HepG2 (cell line): ENCODE measurements around the gene NCKIPSD. TPM values are rescaled to one million over a fixed set of nuclear protein-coding genes. Genes with fewer than 3 reads are reported as not detected.

Experiments
- ATAC-seq: fragments of 200-7000 bp; cut with Tn5 transposase; 3 replicates; pipeline ENCODE4 v1.9.1; 2020; ENCODE audit warnings: mild to moderate bottlenecking, moderate library complexity
- BruUV-seq: library from RNA; stranded (reverse); fragments of 400-500 nt; replicated peaks from 2 replicates; lab custom pipeline; 2021; lab: Mats Ljungman, UMichigan
- CTCF ChIA-PET: fragments of 300-600 bp; formaldehyde crosslinking; extraction: SDS; loops from one replicate; lab custom pipeline; 2021; ENCODE audit warnings: low total read pairs, inconsistent platforms, low intra/inter-chr PET ratio; lab: Yijun Ruan, JAX
- POLR2A ChIA-PET: fragments of 350-600 bp; sonication (Branson Sonifier 250); formaldehyde crosslinking; loops from one replicate; lab custom pipeline; 2020; ENCODE audit warnings: antibody characterized with exemption, inconsistent platforms; lab: Yijun Ruan, JAX
- DNase-seq: peaks from one replicate; pipeline ENCODE4 v3.0.0-alpha.2; 2015; ENCODE audit warnings: low spot score
- FAIRE-seq: peaks from 3 replicates; lab custom pipeline; 2011; peaks lifted over from hg19 to GRCh38; lab: Jason Lieb, UNC
- H2AFZ ChIP-seq: one replicate; pipeline ENCODE4 v1.6.1; 2011; ENCODE audit warnings: low read length, inconsistent platforms
- H3K27ac ChIP-seq: fragments of 300-600 bp; 3 replicates; pipeline ENCODE4 v1.8.0; 2011; ENCODE audit warnings: mixed run types, mild to moderate bottlenecking, mixed read lengths, low read length, inconsistent platforms; ENCODE audit not compliant: insufficient read depth; ENCODE audit errors: extremely low read length
- H3K27me3 ChIP-seq, 2 experiments: fragments of 200-600 bp in 1 of 2; 2 replicates in 1 of 2; 3 replicates in 1 of 2; pipeline versions ENCODE4 v1.6.0 to v1.8.0; 2011; ENCODE audit warnings: low read length in 2 of 2, mild to moderate bottlenecking in 2 of 2, moderate library complexity in 2 of 2, inconsistent platforms in 1 of 2; ENCODE audit not compliant: insufficient read depth in 2 of 2, control insufficient read depth in 1 of 2
- H3K36me3 ChIP-seq, 2 experiments: fragments of 200-600 bp in 1 of 2; replicated peaks in 1 of 2; 2 replicates in 1 of 2; 3 replicates in 1 of 2; pipeline versions ENCODE4 v1.5.1 to v1.8.0; 2011; ENCODE audit warnings: low read length in 2 of 2, inconsistent platforms in 1 of 2; ENCODE audit not compliant: insufficient read depth in 2 of 2, control insufficient read depth in 1 of 2
- H3K4me1 ChIP-seq: 2 replicates; pipeline ENCODE4 v1.5.1; 2012; ENCODE audit warnings: low read length, inconsistent platforms; ENCODE audit not compliant: insufficient read depth
- H3K4me2 ChIP-seq: 2 replicates; pipeline ENCODE4 v1.6.0; 2011; ENCODE audit warnings: low read depth, low read length, inconsistent platforms
- H3K4me3 ChIP-seq, 3 experiments: fragments of 200-600 bp in 1 of 3; sonication (generic), shearing (Covaris generic) in 1 of 3; replicated peaks in 1 of 3; 2 replicates each; pipeline ENCODE4 v1.5.1; 2011 to 2016; ENCODE audit warnings: low read length in 3 of 3, inconsistent platforms in 2 of 3, low read depth in 2 of 3, mild to moderate bottlenecking in 2 of 3, control low read depth in 1 of 3, mixed read lengths in 1 of 3; ENCODE audit not compliant: insufficient read depth in 1 of 3
- H3K79me2 ChIP-seq: one replicate; pipeline ENCODE4 v1.6.1; 2011; ENCODE audit warnings: low read length, inconsistent platforms; ENCODE audit not compliant: insufficient read depth
- H3K9ac ChIP-seq: 2 replicates; pipeline ENCODE4 v1.6.0; 2011; ENCODE audit warnings: mild to moderate bottlenecking, low read depth, low read length, inconsistent platforms; ENCODE audit not compliant: insufficient read depth
- H3K9me3 ChIP-seq: 2 replicates; pipeline ENCODE4 v1.5.1; 2012; ENCODE audit warnings: mild to moderate bottlenecking, low read length
- H4K20me1 ChIP-seq: 2 replicates; pipeline ENCODE4 v1.6.0; 2011; ENCODE audit warnings: inconsistent platforms, mild to moderate bottlenecking, low read length, moderate library complexity; ENCODE audit not compliant: insufficient read depth
- DMTF1 ChIP-seq: sonication (generic); formaldehyde crosslinking; IDR thresholded peaks from 2 replicates; pipeline ENCODE4 v1.4.0; 2020; ENCODE audit warnings: mild to moderate bottlenecking, missing genetic modification reagents
- ELF4 ChIP-seq: sonication (generic); formaldehyde crosslinking; IDR thresholded peaks from 2 replicates; pipeline ENCODE4 v1.5.0; 2020; ENCODE audit warnings: missing genetic modification reagents, mild to moderate bottlenecking, moderate library complexity, borderline replicate concordance
- FIP1L1 ChIP-seq: fragments of 200-400 bp; formaldehyde crosslinking; IDR thresholded peaks from 2 replicates; pipeline ENCODE4 v1.6.1; 2018; ENCODE audit warnings: low read depth, mild to moderate bottlenecking, low read length, moderate library complexity, borderline replicate concordance; ENCODE audit not compliant: insufficient read depth
- GABPB1 ChIP-seq: IDR thresholded peaks from 2 replicates; pipeline ENCODE4 v1.6.1; 2016; ENCODE audit warnings: mild to moderate bottlenecking, missing genetic modification reagents, moderate library complexity, missing compliant biosample characterization
- MATR3 ChIP-seq: sonication (generic); formaldehyde crosslinking; IDR thresholded peaks from 2 replicates; pipeline ENCODE4 v1.4.0; 2020; ENCODE audit warnings: missing genetic modification reagents
- NRL ChIP-seq: sonication (generic); formaldehyde crosslinking; IDR thresholded peaks from 2 replicates; pipeline ENCODE4 v1.5.0; 2020; ENCODE audit warnings: missing genetic modification reagents, mild to moderate bottlenecking, moderate library complexity, borderline replicate concordance
- RARA ChIP-seq: IDR thresholded peaks from 2 replicates; pipeline ENCODE4 v1.6.1; 2016; ENCODE audit warnings: missing genetic modification reagents, missing compliant biosample characterization
- SP140L ChIP-seq: sonication (generic); formaldehyde crosslinking; IDR thresholded peaks from 2 replicates; pipeline ENCODE4 v1.4.0; 2020; ENCODE audit warnings: missing genetic modification reagents, borderline replicate concordance
- TRAFD1 ChIP-seq: sonication (generic); formaldehyde crosslinking; IDR thresholded peaks from 2 replicates; pipeline ENCODE4 v1.5.1; 2020; ENCODE audit warnings: missing genetic modification reagents, mild to moderate bottlenecking, borderline replicate concordance
- ZNF564 ChIP-seq: sonication (generic); formaldehyde crosslinking; IDR thresholded peaks from 2 replicates; pipeline ENCODE4 v1.8.1; 2023; ENCODE audit warnings: mild to moderate bottlenecking, missing genetic modification reagents
- ZNF567 ChIP-seq: sonication (generic); formaldehyde crosslinking; IDR thresholded peaks from 2 replicates; pipeline ENCODE4 v1.8.1; 2023; ENCODE audit warnings: mild to moderate bottlenecking, missing genetic modification reagents, borderline replicate concordance
- in situ Hi-C: cut with HindIII; loops from 2 replicates; pipeline ENCODE4 v1.10.0; 2017; ENCODE audit warnings: low pct_unique_long_range_greater_than_20kb; ENCODE audit not compliant: extremely low pct_ligation_motif_present
- intact Hi-C: fragments of 100-400 bp; cut with micrococcal nuclease; formaldehyde crosslinking; loops from one replicate; pipeline ENCODE4 v1.10.0; 2022; ENCODE audit not compliant: unreplicated experiment
- polyA plus RNA-seq, 8 experiments: library from polyadenylated mRNA; depleted of rRNA in 3 of 8; stranded (reverse) in 7 of 8; unstranded in 1 of 8; fragments of >200 nt; fragmentation: Illumina TruSeq in 4 of 8; extraction: Trizol in 4 of 8; gene quantifications; 2 replicates each; pipeline versions ENCODE4 v1.2.1 to v1.2.3, GENCODE V29; 2011 to 2016; ENCODE audit warnings: low read depth in 4 of 8, missing spikeins in 1 of 8, mixed read lengths in 1 of 8; ENCODE audit not compliant: insufficient read depth in 1 of 8
- total RNA-seq, 5 experiments: library from RNA; depleted of rRNA; stranded (reverse); fragments of >200 nt; fragmentation: Illumina TruSeq; extraction: Trizol; gene quantifications; 2 replicates each; pipeline ENCODE4 v1.2.3, GENCODE V29; 2016; ENCODE audit warnings: low read depth in 1 of 5

NCKIPSD gene
- total and polyA plus RNA-seq, 2 of the 13 experiments (the other 11 are each of a cell fraction or from before 2014, with no cell fraction given) = 13.5 to 35.2 TPM

GRCh38 chr3:48692551-48692950, 6.8 kb upstream of the NCKIPSD start:
- Histone ChIP-seq H3K9me3 (no peaks in the 10 kb centered on the region), H3K4me2 (no peak overlapping the region), H3K4me1 (peaks cover 12% of the 10 kb centered on the region), H3K9ac (no peak overlapping the region), H3K79me2 (peaks cover 15% of the 10 kb centered on the region), H2AFZ (no peak overlapping the region), H3K4me3 (no peak overlapping the region), H4K20me1 (peaks cover 26% of the 10 kb centered on the region), H3K27me3 (no peaks in the 10 kb centered on the region), H3K36me3 (peaks cover 35 to 78% of the 10 kb centered on the region in 2 experiments), H3K27ac (no peak overlapping the region)
- ChIA-PET CTCF (no interaction called here), POLR2A (no interaction called here)
- no peak for DNase-seq
- in situ Hi-C loops (no loop called here), intact Hi-C loops (no loop called here)
- FAIRE-seq = no peak
- no peak for ATAC-seq
- no TSS peak for BruUV-seq
- no peak for TF ChIP-seq NRL (CRISPR knock-in tag)
- TF ChIP-seq SP140L (CRISPR knock-in tag) = no peak
- no peak for TF ChIP-seq TRAFD1 (CRISPR knock-in tag)
- no peak for TF ChIP-seq RARA (CRISPR knock-in tag)
- TF ChIP-seq ZNF564 (CRISPR knock-in tag) = no peak
- no peak for TF ChIP-seq ELF4 (CRISPR knock-in tag)
- TF ChIP-seq DMTF1 (CRISPR knock-in tag) = no peak
- TF ChIP-seq MATR3 = no peak
- no peak for TF ChIP-seq ZNF567 (CRISPR knock-in tag)
- TF ChIP-seq GABPB1 = no peak
- TF ChIP-seq FIP1L1 = no peak
